ENCODE measurements around the gene SYCP1. TPM values are rescaled to one million over a fixed set of nuclear protein-coding genes. Genes with fewer than 3 reads are reported as not detected.

SYCP1 gene, protein sequence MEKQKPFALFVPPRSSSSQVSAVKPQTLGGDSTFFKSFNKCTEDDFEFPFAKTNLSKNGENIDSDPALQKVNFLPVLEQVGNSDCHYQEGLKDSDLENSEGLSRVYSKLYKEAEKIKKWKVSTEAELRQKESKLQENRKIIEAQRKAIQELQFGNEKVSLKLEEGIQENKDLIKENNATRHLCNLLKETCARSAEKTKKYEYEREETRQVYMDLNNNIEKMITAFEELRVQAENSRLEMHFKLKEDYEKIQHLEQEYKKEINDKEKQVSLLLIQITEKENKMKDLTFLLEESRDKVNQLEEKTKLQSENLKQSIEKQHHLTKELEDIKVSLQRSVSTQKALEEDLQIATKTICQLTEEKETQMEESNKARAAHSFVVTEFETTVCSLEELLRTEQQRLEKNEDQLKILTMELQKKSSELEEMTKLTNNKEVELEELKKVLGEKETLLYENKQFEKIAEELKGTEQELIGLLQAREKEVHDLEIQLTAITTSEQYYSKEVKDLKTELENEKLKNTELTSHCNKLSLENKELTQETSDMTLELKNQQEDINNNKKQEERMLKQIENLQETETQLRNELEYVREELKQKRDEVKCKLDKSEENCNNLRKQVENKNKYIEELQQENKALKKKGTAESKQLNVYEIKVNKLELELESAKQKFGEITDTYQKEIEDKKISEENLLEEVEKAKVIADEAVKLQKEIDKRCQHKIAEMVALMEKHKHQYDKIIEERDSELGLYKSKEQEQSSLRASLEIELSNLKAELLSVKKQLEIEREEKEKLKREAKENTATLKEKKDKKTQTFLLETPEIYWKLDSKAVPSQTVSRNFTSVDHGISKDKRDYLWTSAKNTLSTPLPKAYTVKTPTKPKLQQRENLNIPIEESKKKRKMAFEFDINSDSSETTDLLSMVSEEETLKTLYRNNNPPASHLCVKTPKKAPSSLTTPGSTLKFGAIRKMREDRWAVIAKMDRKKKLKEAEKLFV
- not detected for total RNA-seq

DNA sequence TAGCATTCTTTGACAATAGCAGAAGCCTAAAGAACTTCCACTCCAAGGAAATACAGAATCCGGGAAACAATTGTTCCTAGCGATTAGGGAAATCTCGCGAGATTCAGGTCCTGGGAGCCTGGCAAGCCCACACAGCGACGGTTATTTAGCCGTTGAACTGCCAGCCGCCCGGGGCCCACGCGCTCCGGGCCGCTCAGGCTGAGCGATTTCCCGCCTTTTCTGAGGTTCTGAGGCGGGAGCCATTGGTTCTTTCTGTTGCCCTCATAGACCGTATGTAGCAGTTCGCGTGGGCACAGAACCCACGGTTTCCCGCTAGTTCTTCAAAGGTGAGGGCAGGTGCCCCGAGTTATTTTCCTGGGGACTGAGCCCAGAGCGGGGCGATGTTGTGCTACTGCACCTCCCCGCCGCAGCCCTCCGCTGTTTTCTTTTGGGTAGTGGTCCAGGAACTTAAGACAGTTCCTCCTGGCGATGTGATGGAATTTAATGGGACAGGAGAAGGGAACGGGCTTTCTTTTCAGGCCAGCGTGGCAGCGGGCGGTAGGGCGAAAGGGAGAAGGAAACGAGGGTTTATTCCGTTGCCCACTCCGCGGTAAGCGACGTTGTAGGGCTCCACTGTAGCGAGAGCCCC, at the start of gene SYCP1:
TSS of gene SYCP1 (plus strand) at position 171 of the 628 bp plus-strand sequence. CDS start 602 bp downstream, outside the sequence.
- WGBS, 2 donors = 22 to 32% methylated on average over 28 to 40 of the region's 40 CpGs
- DNase-seq (peak in 1 of 2 donors; percentile 46), ATAC-seq (ENCODE audit: low FRiP score in 2 of 2) (no peak)

DNA sequence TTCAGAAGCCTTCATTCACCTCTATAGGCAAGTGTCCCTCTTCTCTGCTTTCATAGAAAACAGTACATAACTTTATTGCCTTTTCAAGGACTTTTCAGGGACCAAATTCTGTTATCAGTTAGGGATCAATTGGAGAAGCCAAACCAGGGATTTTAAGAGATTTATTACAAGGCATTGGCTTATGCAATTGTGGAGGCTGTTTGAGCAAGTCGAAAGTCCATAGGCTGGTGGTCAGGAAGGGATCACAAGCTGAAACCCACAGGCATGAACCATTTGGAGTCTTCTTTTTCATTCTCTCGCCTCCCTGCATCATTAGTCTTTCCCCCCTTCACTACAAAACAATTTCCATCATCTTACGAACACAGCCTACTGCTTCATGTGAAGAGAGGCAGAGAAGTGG, 34.8 kb upstream of the SYCP1 start:
- DNase-seq (no peak), ATAC-seq (ENCODE audit: low FRiP score in 2 of 2) (no peak)
- no peaks in the 10 kb centered on the region for H3K36me3 ChIP-seq
- no peak overlapping the region for H3K27ac ChIP-seq
- no peaks in the 10 kb centered on the region for H3K27me3 ChIP-seq
- no peaks in the 10 kb centered on the region for H3K4me1 ChIP-seq
- no peak for TF ChIP-seq POLR2A (IDR thresholded peaks at IDR 0.05)
- TF ChIP-seq POLR2AphosphoS5 (IDR thresholded peaks at IDR 0.05) = no peak
- no peak for TF ChIP-seq EP300 (IDR thresholded peaks at IDR 0.05)
- TF ChIP-seq, protein P1, sequence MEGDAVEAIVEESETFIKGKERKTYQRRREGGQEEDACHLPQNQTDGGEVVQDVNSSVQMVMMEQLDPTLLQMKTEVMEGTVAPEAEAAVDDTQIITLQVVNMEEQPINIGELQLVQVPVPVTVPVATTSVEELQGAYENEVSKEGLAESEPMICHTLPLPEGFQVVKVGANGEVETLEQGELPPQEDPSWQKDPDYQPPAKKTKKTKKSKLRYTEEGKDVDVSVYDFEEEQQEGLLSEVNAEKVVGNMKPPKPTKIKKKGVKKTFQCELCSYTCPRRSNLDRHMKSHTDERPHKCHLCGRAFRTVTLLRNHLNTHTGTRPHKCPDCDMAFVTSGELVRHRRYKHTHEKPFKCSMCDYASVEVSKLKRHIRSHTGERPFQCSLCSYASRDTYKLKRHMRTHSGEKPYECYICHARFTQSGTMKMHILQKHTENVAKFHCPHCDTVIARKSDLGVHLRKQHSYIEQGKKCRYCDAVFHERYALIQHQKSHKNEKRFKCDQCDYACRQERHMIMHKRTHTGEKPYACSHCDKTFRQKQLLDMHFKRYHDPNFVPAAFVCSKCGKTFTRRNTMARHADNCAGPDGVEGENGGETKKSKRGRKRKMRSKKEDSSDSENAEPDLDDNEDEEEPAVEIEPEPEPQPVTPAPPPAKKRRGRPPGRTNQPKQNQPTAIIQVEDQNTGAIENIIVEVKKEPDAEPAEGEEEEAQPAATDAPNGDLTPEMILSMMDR (IDR thresholded peaks at IDR 0.05) = no peak
- no peaks in the 10 kb centered on the region for H3K9me3 ChIP-seq
- no peak overlapping the region for H3K4me3 ChIP-seq
- WGBS, 2 donors = 76 to 80% methylated on average over 3 of the region's 3 CpGs

More for the DNA sequence above, at the start of gene SYCP1:
- Histone ChIP-seq H3K4me1 (peaks cover 0 to 9% (median 0%) of the 10 kb centered on the region in 4 donors), H3K27ac (no peak within 1 kb of the TSS), H3K36me3 (no peaks in the 10 kb centered on the region), H3K9me3 (no peaks in the 10 kb centered on the region), H3K4me3 (peak within 1 kb of the TSS in 1 of 4 donors; percentile 16), H3K27me3 (peaks cover 0 to 4% (median 0%) of the 10 kb centered on the region in 4 donors)
- TF ChIP-seq POLR2A (IDR thresholded peaks at IDR 0.05) = no peak
- no peak for TF ChIP-seq POLR2AphosphoS5 (IDR thresholded peaks at IDR 0.05)
- TF ChIP-seq EP300 (IDR thresholded peaks at IDR 0.05) = no peak
- TF ChIP-seq, protein P1 (IDR thresholded peaks at IDR 0.05) = no peak

DNA sequence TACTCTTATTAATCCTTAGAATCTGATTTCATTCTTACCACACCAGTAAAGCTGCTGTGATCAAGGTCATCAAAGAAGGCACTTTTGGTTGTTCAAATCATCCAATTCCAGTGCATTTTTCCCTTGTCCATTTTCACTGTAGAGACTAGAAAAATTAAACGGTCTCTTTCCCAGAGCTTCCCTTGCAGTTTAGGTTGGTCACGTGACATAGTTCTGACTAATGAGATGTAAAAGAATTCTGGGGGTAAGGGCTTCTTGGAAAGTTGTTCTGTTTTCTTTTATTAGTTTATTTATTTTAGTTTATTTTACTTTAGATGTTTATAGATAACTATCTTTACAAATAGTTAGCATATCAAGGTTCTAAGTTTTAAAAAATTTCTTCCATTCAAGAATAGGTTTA, 34.3 kb upstream of the SYCP1 start:
- no peaks in the 10 kb centered on the region for H3K4me1 ChIP-seq
- ATAC-seq (ENCODE audit: low FRiP score in 2 of 2) = no peak
- no peaks in the 10 kb centered on the region for H3K27me3 ChIP-seq
- no peak overlapping the region for H3K27ac ChIP-seq
- TF ChIP-seq EP300 (IDR thresholded peaks at IDR 0.05) = no peak
- no peak for TF ChIP-seq POLR2A (IDR thresholded peaks at IDR 0.05)
- TF ChIP-seq, protein P1 (IDR thresholded peaks at IDR 0.05) = no peak
- TF ChIP-seq POLR2AphosphoS5 (IDR thresholded peaks at IDR 0.05) = no peak
- H3K9me3 ChIP-seq = no peaks in the 10 kb centered on the region
- no peaks in the 10 kb centered on the region for H3K36me3 ChIP-seq
- no peak overlapping the region for H3K4me3 ChIP-seq
- WGBS, 2 donors = 89 to 92% methylated on average over 2 of the region's 2 CpGs
- no peak for DNase-seq

DNA sequence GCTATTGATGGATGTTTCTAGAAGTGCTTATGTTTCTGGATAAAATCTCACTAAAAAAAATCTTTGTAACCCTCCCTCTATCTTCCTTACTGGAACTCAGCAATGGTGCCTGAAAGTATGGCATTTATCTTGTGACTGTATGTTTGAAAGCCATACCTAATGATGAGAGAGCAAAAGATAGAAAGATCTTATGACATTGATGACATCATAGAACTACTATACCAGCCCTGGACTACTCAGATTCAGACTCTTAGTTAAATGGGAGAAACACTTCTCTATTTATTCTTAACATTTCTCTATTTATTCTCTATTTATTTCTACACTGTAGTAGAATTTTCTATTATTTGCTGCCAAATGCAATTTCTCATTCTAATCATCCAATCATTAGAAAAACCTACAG, 32.7 kb upstream of the SYCP1 start:
- Histone ChIP-seq H3K4me3 (no peak overlapping the region), H3K9me3 (no peaks in the 10 kb centered on the region), H3K27me3 (no peaks in the 10 kb centered on the region), H3K4me1 (no peaks in the 10 kb centered on the region), H3K36me3 (no peaks in the 10 kb centered on the region), H3K27ac (no peak overlapping the region)
- DNase-seq (no peak), ATAC-seq (ENCODE audit: low FRiP score in 2 of 2) (no peak)
- TF ChIP-seq, protein P1 (IDR thresholded peaks at IDR 0.05) = no peak
- TF ChIP-seq EP300 (IDR thresholded peaks at IDR 0.05) = no peak
